ENCODE measurements around the gene GRIN2A.
A peak's percentile ranks its signal among the peaks of the same experiment; 100 is the strongest.

Gene GRIN2A

DNA sequence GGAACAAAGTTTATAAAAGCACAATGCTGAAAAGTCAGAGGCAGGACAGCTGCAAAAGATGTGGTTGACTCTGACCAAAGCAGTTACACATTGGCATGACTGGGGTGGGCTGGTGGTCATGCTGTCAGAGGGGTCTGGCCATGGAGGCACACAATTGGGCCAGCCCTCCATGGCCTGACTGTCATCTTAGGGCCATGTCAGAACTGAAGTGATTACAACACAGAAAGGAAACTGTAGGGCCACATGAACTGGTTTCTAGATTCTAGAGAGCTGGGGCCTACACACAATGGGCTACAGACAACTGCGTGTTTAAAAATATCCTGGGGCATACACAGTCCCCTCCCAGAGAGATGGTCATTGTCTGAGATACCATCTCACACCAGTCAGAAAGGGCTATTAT, 380.6 kb downstream of the GRIN2A start:
- DNase-seq, result no peak

DNA sequence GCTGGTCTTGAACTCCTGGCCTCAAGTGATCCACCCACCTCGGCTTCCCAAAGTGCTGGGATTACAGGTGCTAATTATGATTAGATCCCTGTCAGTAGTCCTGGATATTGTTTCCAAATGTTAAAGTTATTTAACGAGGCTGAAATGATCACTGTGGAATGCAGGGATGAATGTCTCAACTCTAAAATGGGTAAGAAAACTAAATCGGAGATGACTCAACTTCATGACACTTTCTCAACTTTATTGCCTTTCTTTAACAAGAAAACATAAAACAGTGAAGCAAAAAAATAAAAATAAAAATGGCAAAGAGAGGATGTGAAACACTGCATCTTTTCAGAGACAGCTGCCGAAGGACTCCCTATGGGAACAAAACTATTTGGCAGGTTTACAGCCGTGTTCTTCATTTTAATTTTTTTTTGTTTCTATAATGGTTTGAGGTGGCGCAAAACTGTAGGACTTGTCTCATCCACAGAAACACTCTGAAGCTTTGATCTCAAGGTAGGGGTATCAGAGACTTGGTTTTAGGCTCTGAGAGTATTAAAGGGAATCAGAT, 382.0 kb downstream of the GRIN2A start:
- no peak for DNase-seq

DNA sequence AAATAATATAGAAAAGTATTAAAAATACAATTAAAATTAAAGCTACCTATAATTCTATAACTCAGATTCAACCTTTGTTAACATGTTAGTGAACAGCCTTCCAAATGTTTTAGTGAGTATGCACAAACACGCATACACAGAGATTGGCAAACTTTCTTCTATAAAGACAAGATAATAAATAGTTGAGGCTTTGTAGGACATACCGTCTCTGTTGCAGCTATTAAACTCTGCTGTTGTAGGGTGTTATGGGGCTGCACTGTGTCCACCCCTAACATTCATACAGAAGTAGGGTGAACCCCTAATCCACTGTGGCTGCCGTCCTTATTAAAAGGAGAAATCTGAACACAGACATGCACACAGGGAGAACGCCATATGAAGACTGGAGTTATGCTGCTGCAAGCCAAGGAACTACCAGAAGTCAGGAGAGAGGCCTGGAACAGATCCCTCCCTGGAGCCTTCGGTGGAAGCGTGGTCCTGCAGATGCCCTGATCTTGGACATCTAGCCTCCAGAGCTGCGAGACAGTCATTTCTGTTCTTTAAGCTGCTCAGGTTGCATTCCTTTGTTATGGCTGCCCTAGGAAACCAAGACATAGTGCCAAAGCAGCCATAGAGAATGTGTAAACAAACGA, 383.2 kb downstream of the GRIN2A start:
- DNase-seq, result no peak

DNA sequence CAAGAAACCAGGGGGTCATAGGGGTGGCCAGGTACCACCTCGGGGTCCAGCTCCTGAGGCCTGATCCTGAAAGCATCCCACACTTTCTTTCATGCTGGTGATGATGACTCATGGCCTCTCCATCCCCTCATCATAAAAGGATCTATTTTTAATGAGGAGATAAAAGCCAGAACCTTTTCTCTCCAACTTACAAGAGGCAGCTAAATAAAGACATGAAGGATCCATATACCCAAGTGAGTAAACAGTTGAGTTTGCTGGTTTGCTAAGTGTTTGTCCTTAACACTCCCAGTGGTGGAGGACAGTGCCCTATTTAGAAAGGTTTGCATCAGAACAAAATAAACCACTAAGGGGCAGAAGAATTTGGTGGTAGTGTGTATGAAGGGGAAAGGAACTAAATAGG, 383.8 kb downstream of the GRIN2A start:
- no peak for DNase-seq

DNA sequence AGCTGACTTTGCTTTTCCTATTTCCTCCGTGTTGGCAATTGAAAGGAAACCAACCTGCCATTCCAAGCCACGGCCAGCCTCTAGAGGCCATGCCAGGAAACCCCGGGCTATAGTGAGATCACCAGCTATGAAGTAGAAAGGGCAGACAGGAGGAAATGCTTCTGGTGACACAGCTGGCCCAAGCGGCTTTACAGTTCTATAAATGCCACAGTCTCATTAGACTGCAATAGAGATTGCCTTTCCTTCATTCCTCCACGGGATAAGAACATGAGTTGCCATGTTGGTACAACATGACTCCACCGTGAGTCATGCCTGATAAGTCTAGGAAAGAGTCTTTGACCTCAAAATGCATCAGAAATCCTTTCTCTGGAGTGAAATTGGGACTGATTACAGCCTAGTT, 384.9 kb downstream of the GRIN2A start:
- no peak for DNase-seq

DNA sequence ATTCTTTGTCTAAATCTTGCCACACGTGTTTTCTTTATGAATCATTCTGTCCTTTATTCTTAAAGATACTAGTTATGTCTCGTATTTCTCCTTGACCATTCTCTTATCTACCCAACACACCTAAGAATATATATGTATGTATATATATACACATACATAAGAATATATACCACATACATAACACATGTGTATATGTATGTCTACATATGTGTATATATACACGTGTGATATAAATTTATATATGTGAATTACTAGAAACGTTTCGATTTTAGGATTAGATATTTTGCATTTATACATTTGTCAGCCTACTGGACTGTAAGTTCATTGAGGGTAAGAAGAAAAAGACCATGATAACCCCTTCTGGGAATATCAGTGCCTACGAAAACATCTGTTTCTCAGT, 388.6 kb downstream of the GRIN2A start:
- no peak for DNase-seq

DNA sequence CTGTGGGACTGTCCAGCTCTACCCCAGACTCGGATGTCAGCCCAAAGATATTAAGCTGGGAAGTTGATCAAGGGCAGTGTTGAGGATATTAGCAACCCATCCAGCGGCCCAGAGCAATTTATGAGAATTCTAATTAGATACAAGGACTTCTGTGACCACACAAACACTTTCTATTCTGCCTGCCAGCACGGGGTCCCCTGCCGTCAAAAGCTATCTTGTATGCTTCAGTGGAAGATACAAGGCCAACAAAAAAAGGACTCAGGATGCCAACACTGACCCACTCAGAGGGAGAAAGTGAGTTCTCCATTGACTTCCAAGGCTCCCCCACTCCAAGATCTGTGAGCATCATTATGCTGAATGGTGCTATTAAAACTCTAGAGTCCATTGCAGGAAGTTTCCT, 390.7 kb downstream of the GRIN2A start:
- DNase-seq, result no peak

DNA sequence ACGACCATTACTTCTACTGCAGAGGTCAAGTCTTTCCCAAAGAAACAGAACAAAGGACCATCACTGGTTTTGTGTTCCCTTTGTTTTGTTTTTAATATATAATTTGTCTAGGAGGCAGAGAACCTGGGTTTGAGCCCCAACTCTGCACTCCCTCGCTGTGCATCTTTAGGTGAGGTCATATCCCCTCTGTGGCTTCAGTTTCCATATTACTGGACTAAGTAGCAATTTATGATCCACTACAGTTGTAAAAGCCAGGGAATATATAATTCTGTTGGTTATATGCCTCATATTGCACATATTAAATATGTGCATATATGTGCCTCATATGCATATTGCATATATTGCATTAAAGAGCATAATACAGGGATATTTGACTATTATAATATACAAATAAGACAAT, 392.0 kb downstream of the GRIN2A start:
- DNase-seq, result no peak

DNA sequence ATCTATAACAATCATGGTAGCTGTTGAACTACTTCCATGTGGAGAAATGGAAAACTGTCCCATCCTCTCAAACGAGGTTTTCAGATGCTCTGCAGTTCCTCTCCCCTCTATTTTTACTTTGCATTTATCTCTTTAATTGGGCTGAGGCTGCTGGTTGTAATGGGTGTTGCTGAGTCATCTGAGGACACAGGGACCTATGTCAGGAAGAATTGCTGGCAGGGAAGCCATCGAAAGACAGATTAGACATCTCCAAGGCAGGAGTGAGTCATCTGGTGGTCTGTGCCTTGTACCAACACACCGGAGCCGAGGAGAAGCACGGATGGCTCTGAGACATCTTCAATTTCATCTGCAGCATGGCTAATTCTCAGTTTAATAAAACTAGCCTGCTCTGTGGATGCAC, 394.5 kb downstream of the GRIN2A start:
- DNase-seq, result no peak

DNA sequence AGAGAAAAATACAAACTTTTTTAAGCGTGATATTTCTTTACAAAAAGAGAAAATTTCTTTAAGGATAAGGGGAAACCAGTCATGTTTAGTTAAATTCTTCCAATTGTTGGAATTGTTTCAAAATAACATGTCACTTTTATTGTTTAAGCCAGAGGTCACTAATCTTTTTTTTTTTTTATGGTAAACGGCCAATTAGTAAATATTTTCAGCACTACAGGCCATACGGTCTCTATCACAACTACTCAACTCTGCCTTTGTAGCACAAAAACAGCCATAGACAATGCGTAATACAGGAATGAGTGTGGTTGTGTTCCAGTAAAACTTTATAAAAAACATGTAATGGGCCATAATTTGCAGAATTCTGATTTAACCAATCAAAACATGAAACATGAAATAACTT, 401.4 kb downstream of the GRIN2A start:
- DNase-seq, result no peak

DNA sequence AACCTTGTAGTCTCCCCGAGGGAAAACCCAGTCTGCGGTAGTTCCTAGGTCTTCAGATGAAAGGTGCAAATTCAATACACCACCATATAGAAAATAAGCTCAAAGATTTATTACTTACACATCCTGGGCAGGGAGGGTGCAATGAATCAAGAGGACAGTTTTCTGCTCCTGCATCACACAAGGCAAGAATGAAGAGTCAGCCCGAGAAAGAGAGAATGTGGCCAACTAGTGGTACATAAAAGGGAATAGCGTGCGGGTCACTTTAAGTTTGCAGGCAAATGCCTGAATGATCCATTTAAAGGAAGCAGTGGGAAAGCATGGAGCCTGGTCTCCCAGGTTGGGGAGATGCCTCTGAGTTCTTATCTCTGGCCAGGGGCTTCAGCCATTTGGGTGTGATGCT, 403.4 kb downstream of the GRIN2A start:
- no peak for DNase-seq

DNA sequence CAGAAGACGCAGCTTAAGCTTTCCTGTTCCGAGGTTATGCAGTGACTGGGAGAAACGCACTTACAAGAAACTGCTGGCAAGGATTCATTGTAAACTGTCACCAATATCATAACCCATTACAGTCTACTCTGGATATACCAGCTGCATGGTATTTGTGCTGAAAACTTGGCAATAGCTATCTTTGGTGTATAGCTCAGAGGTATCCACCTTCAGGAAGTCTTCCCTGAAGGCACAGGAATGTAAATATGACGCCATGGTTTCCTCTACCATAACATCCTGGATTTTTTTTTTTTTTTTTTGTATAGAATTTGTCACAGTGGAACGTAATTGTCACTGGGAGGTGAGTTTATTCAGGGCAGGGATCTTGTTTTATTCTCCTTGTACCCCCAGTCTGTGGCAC, 406.2 kb downstream of the GRIN2A start:
- DNase-seq, result no peak

DNA sequence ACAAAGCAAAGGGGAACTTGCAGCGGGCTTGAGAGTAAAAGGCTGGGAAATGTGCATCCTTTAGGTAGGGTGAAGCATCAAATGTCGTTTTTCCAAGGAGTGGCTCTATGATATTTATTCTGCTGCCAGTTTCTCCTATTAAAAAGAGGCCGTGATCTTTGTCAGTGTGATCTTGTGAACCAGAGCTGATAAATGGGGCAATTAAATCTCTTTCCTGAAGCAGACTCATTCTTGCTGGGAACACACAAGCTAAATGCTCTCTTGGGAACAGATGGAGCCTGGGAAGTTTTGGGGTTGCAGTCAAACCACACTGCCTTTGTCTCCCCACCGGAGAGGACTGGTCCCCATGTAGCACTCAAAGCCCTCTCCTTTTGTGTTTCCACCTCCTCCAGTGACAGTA, 408.9 kb downstream of the GRIN2A start:
- no peak for DNase-seq

DNA sequence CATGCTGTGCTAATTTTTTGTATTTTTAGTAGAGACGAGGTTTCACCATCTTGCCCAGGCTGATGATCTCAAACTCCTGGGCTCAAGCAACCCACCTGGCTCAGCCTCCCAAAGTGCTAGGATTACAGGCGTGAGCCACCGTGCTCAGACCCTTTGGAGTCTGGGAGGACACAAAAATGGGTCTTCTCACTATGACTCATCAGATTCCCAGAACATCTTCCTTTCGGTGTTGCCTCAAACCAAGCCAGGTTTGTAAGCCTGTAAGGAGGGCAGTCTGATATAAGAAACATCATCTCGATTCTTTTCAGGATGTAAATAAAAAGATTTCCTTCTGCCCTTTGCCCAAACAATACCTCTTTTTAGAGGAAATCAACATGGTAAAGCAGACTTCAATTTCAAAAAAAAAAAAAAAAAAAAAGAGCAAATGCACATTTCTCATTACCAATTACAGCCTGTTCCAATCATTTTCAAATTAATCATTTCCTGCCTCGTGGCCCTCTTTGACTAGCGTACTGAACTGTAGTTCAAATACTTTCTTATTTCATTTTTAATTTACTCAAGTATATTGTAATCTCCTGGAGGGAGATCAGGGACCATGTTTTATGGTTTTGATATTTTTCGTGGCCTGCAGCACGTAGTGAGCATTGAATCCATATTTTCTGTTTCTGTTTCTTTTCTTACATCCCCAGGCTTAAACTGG, 409.6 kb downstream of the GRIN2A start:
- DNase-seq, result no peak

DNA sequence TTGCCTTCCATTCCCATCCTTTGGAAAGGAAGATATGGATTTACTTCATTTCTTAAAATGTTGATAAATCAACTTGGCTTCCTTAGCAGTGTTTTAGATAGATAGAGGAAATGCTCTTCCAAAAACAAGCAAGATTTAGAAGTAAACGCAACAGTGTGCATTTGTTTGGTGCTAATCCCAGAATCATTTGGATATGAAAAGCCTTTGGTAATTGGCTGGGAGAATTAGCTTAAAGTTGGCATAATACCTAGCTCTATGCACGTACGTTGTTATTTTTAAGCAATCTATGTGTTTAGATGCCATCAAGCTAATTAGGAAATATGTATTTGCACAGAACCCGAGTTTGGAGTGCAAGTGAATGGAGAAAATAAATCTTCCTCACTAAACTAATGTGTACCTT, 415.3 kb downstream of the GRIN2A start:
- no peak for DNase-seq

DNA sequence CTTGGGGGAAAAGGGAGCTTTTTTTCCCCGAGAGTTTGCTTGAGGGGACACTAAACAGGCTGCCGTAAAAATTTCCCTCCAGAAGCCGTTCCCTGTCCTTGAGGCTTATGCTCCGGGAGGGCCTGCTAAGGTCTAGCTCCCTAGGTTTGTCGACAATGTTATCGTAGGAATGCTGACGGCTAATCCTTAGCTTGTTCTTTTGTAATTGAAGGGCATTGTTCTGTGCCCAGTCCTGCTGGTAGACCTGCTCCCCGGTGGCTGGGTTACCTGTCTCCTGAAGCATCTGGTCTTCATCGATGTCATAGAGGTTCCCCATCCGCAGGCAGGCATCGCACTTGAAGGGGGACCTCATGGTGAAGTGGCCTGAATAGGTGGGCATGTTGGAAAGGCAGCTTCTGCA, 418.7 kb downstream of the GRIN2A start:
- DNase-seq, result no peak

DNA sequence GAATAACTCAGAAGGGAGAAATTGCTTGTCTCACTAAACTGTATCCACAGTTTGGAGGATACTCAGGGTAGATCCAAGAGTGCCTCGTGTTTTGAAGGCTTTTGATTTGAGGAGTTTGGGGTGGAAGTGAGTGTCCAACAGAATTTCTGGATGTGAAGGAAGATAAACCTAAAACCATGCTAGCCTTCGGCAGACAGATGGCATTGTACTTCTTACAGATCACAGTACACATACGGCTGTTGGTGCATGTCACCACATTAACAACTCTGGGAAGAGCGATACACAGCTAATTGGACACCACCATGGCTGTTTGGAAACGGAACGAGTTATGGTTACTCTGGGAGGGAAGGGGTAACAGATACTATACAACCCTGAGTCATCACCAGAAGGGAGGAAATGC, 420.4 kb downstream of the GRIN2A start:
- no peak for DNase-seq

DNA sequence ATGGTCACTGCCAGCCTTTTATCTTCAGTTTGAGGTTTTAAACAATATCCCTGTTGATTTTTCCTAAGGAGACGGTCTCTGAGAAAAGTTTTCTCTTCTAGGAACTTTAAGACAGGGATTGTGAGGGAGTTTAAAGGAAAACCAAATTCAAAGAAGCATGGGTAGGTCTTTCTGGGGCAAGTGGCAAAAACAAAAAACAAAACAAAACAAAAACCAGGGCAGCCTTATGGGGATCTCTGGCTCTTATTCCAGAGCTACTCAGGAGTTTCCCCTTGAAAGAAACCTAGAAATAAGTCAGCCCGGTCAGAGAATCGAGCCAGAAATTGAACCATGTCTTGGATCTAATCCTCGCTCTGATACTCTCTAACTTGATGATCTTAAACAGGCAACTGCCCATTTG, 424.5 kb downstream of the GRIN2A start:
- no peak for DNase-seq

DNA sequence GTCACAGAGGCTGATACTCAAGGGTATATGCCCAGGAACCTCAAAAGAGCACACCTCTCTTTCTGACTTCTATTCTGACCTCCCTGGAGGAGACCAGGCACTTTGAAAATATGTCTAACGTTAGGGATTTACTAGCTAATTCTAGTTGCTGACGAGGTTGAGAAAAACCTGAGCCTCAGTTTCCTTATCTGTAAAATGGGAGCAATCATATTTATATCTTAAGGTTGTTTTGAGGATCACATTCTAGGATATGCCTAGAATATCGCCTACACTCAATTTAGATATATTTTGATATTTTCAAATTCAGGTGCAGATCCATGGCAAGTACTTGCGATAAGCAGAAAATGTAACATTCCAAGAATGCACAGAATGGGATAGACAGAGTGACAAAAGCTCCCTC, 425.8 kb downstream of the GRIN2A start:
- DNase-seq, result no peak

DNA sequence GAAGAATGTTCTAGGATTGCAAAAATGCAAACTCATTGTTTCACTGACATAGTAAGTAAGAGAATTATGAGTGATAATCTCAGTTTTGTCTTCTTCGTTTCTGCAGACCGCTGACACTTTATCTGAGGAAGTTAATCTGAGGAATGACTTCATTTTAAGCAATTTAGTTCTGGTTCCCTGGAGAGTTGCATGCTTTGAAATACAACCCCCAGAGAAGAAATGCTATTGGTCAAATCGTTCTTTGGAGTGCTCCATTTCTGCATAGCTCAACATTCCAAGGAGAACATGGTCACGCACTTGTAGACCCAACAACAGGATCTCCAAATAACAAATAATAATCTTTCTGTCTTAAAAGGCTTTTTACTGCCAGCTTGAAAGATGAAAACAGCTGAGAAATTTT, 427.1 kb downstream of the GRIN2A start:
- no peak for DNase-seq

DNA sequence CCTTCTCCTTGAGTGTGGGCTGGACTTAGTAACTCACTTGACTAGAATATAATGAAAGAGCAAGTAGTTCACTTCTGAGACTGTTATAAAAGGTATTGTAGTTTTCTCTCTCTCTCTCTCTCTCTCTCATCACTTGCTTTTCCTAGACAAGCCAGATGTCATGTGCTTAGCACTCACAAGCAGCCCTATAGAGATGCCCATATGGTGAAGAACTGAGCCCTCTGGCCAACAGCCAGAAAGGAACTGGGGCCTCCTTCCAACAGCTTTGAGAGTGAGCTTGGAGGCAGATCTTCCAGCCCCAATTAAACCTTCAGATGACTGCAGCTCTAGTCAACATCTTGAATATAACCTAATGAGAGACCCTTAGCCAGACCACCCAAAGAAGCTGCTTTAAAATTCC, 440.5 kb downstream of the GRIN2A start:
- DNase-seq, result peak; percentile 35

DNA sequence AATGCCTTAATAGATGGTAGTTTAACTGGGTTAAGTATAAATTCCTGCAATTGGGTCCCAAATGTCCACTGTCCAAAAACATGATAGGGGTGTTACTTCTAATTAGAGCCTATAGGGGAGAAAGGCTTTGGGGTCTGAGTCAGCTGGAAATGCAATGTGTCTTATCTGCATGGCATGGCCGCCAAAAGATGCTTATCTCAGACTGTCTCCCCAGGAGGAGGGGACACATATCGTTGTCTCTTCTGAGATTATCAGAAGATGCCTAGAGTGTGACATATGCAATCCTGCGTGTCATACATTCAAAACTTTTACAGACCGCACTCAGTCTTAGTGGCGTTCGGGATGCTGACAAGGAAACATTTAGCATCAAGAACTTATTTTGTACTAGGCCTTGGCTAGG, 442.9 kb downstream of the GRIN2A start:
- DNase-seq, result no peak

DNA sequence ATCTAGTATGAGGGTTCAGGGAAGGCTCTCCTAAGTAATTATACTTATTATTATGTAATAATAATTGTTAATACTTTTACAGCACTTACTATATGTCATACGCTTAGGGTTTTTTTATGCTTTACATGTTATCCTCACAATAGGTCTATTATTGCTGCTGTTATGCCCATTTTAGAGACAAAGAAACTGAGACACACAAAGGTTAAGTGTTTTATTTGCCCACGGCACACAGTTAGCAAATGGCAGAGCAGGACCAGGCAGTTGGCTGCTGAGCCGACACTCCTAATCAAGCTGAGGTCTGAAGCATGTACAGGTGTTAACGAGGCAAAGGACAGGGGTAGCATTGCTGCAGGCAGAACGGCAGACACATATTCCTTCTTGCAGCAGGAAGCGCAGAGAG, 443.5 kb downstream of the GRIN2A start:
- DNase-seq, result no peak

DNA sequence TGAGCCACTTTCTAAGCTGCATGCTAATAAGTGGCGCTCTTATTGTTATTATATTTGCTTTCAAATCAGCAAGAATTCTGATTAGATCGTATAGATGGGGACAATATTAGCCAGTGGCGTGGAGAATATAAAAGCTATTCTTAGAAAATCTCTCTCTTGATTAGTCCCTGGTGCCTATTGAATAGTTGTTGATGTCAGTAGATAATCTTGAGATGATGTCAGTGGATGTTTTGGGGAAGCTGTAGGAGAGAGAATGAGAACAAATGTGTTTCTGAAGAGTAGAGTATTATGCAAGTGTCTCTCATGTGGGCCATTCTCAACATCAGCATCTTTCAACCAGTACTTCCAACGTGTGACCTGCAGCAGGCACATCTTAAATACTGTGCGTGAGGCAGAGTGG, 445.7 kb downstream of the GRIN2A start:
- no peak for DNase-seq

DNA sequence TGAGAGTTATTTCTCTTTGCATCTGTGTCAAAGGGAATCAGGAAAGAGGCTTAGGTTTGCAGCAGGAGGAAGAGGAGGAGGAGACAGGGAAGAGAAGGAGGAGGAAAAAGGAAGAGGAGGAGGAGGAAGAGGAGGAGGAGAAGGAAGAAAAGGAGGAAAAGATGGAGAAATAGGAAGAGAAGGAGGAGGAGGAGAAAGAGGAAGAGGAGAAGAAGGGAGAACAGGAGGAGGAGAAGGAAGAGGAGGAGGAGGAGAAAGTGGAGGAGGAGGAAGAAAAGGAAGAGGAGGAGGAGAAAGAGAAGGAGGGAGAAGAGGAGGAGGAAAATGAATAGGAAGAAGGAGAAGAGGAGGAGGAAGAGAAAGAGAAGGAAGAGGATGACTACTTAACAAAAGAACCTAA, 459.1 kb downstream of the GRIN2A start:
- DNase-seq, result no peak

All from NCI-H2171 treated with DMSO at 0.1 percent for 48 hours (cell line).